ENCODE measurements around the gene NGFR. TPM values are rescaled to one million over a fixed set of nuclear protein-coding genes. Genes with fewer than 3 reads are reported as not detected.

NGFR gene
- total and polyA plus RNA-seq, 9 of the 15 experiments (the other 6 are each of a cell fraction or from before 2014, with no cell fraction given), result 0.07 to 0.23 (median 0.13) TPM; not detected in 4

DNA sequence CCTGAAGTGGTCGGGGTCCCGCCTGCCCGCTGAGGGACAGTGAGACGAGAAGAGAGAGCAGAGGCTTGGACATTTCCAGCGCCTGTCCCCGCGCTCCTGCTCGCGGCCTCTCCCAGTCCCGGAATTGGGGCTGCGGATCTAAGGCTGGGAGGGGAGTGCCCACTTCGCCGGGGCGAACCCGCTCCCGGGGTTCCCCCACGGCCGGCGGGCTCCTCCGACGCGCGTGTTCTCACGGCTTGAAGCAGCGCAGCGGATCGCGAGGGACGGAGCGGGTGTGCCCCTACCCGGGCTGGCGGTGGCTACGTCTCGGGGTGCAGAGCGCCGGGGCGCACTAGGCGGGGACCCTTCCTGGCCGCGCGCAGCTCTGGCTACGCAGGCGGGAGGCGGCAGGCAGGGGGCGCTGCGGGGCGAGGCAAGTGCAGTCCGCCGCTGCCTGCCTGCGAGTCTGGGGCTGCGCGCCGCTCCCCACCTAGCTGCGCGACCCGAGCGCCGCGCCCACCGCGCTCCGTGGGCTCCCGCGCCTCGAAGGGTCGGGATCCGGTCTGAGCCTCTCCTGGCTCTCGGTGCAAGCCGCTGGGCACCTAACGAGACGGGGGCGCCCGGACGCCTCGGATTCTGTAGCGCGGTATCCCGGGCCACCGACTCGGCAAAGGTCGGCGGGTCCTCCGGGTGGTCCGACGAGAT lies 1.2 kb downstream of the NGFR start (continued):
- no peak for TF ChIP-seq TAF15 (IDR thresholded peaks at IDR 0.05; ENCODE audit: low read depth, low read length)
- TF ChIP-seq YY1 (IDR thresholded peaks at IDR 0.05; ENCODE audit: borderline replicate concordance in 1 of 3, control insufficient read depth in 1 of 3, extremely low read depth in 1 of 3, insufficient read depth in 3 of 3, insufficient read length in 1 of 3, insufficient replicate concordance in 2 of 3, low read depth in 1 of 3, low read length in 2 of 3), result no peak
- no peak for TF ChIP-seq ZNF165 (CRISPR knock-in tag; IDR thresholded peaks at IDR 0.05; ENCODE audit: borderline replicate concordance)
- no peak for TF ChIP-seq BDP1 (IDR thresholded peaks at IDR 0.05; ENCODE audit: insufficient read depth, insufficient read length)
- TF ChIP-seq YBX1 (IDR thresholded peaks at IDR 0.05), result no peak
- no peak for TF ChIP-seq ILK (tag; IDR thresholded peaks at IDR 0.05; ENCODE audit: borderline replicate concordance, low read depth)
- TF ChIP-seq HNRNPK (IDR thresholded peaks at IDR 0.05; ENCODE audit: low read depth, low read length, poor library complexity, severe bottlenecking), result no peak
- TF ChIP-seq GABPB2 (CRISPR knock-in tag; conservative IDR thresholded peaks at IDR 0.05), result no peak
- no peak for TF ChIP-seq EHMT2 (IDR thresholded peaks at IDR 0.05)
- TF ChIP-seq KDM5B (IDR thresholded peaks at IDR 0.05; ENCODE audit: insufficient replicate concordance, low read depth, low read length), result no peak
- TF ChIP-seq SMAD3 (CRISPR knock-in tag; conservative IDR thresholded peaks at IDR 0.05), result no peak
- TF ChIP-seq, protein P1, sequence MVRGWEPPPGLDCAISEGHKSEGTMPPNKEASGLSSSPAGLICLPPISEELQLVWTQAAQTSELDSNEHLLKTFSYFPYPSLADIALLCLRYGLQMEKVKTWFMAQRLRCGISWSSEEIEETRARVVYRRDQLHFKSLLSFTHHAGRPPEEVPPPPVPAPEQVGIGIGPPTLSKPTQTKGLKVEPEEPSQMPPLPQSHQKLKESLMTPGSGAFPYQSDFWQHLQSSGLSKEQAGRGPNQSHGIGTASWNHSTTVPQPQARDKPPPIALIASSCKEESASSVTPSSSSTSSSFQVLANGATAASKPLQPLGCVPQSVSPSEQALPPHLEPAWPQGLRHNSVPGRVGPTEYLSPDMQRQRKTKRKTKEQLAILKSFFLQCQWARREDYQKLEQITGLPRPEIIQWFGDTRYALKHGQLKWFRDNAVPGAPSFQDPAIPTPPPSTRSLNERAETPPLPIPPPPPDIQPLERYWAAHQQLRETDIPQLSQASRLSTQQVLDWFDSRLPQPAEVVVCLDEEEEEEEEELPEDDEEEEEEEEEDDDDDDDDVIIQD (CRISPR knock-in tag; IDR thresholded peaks at IDR 0.05), result no peak
- no peak for TF ChIP-seq MTA1 (IDR thresholded peaks at IDR 0.05; ENCODE audit: borderline replicate concordance)
- peak; percentile 53; the same call in 1 of the 2 replicates for TF ChIP-seq RB1 (IDR thresholded peaks at IDR 0.05; ENCODE audit: low read depth)
- TF ChIP-seq FOXK1 (CRISPR knock-in tag; IDR thresholded peaks at IDR 0.05; ENCODE audit: borderline replicate concordance), result no peak
- no peak for TF ChIP-seq RFX5 (IDR thresholded peaks at IDR 0.05; ENCODE audit: low read depth, low read length)
- no peak for TF ChIP-seq KLF1 (tag; IDR thresholded peaks at IDR 0.05)
- peak; percentile 25; the same call in 1 of the 2 replicates for TF ChIP-seq CXXC5 (CRISPR knock-in tag; IDR thresholded peaks at IDR 0.05)
- no peak for TF ChIP-seq NR1H2 (CRISPR knock-in tag; IDR thresholded peaks at IDR 0.05)
- no peak for TF ChIP-seq JUNB (CRISPR knock-in tag; conservative IDR thresholded peaks at IDR 0.05)
- TF ChIP-seq ZC3H8 (IDR thresholded peaks at IDR 0.05), result no peak
- TF ChIP-seq ZNF124 (CRISPR knock-in tag; IDR thresholded peaks at IDR 0.05), result no peak
- TF ChIP-seq KLF16 (IDR thresholded peaks at IDR 0.05), result no peak
- no peak for TF ChIP-seq SRF (CRISPR knock-in tag; IDR thresholded peaks at IDR 0.05)
- TF ChIP-seq, protein P2, sequence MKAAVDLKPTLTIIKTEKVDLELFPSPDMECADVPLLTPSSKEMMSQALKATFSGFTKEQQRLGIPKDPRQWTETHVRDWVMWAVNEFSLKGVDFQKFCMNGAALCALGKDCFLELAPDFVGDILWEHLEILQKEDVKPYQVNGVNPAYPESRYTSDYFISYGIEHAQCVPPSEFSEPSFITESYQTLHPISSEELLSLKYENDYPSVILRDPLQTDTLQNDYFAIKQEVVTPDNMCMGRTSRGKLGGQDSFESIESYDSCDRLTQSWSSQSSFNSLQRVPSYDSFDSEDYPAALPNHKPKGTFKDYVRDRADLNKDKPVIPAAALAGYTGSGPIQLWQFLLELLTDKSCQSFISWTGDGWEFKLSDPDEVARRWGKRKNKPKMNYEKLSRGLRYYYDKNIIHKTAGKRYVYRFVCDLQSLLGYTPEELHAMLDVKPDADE (conservative IDR thresholded peaks at IDR 0.05; ENCODE audit: control insufficient read depth, low read depth, low read length), result no peak
- TF ChIP-seq GABPA (tag; conservative IDR thresholded peaks at IDR 0.05; ENCODE audit: low read depth), result no peak
- TF ChIP-seq MCM7 (IDR thresholded peaks at IDR 0.05), result no peak
- TF ChIP-seq ZKSCAN8 (CRISPR knock-in tag; IDR thresholded peaks at IDR 0.05), result no peak
